ENCODE measurements around the gene PADI4.
"Not testable (repeated sequence)": the region's sequence is repeated elsewhere in the genome, so short reads cannot be mapped to it uniquely, and the experiment has no call there.

Gene PADI4

GRCh38 chr1:17314491-17314971 lies 6.5 kb downstream of the PADI4 start:
- no peak for DNase-seq

- no peak for DNase-seq
These were observed 7.6 kb downstream of the PADI4 start for GRCh38 chr1:17315542-17316130.

- DNase-seq, result no peak
These were observed 8.7 kb downstream of the PADI4 start for GRCh38 chr1:17316704-17317103.

GRCh38 chr1:17318262-17318661 lies 10.3 kb downstream of the PADI4 start:
- no peak for DNase-seq

- no peak for DNase-seq
These were observed 11.8 kb downstream of the PADI4 start for GRCh38 chr1:17319561-17320350.

- not testable (repeated sequence) for DNase-seq
These were observed 13.9 kb downstream of the PADI4 start for GRCh38 chr1:17321857-17322390.

GRCh38 chr1:17328855-17329254 lies 20.9 kb downstream of the PADI4 start:
- DNase-seq, result no peak

- DNase-seq, result no peak
These were observed 21.6 kb downstream of the PADI4 start for GRCh38 chr1:17329610-17330009.

GRCh38 chr1:17330856-17331255 lies 22.9 kb downstream of the PADI4 start:
- no peak for DNase-seq

GRCh38 chr1:17333081-17333480 lies 25.1 kb downstream of the PADI4 start:
- DNase-seq, result no peak

- DNase-seq, result peak; percentile 11
These were observed 28.1 kb downstream of the PADI4 start for GRCh38 chr1:17335821-17336710.

GRCh38 chr1:17338706-17339493 lies 30.9 kb downstream of the PADI4 start:
- no peak for DNase-seq

- DNase-seq, result no peak
These were observed 31.5 kb downstream of the PADI4 start for GRCh38 chr1:17339521-17339920.

- no peak for DNase-seq
These were observed 32.4 kb downstream of the PADI4 start for GRCh38 chr1:17340358-17340757.

GRCh38 chr1:17342014-17342441 lies 34.0 kb downstream of the PADI4 start:
- DNase-seq, result no peak

- DNase-seq, result not testable (repeated sequence)
These were observed 37.5 kb downstream of the PADI4 start for GRCh38 chr1:17345506-17345905.

GRCh38 chr1:17346046-17346789 lies 38.2 kb downstream of the PADI4 start:
- DNase-seq, result no peak

- DNase-seq, result no peak
These were observed 40.0 kb downstream of the PADI4 start for GRCh38 chr1:17347769-17348592.

GRCh38 chr1:17348593-17349234 lies 40.7 kb downstream of the PADI4 start:
- peak; percentile 78 for DNase-seq

GRCh38 chr1:17350083-17350482 lies 42.1 kb downstream of the PADI4 start:
- no peak for DNase-seq

Data from MV-4-11 (cell line).